Measurements from ENCODE around the gene FGF22.
"Not testable (repeated sequence)": the region's sequence is repeated elsewhere in the genome, so short reads cannot be mapped to it uniquely, and the experiment has no call there.

The FGF22 gene

GRCh38 chr19:662207-662961 is 22.7 kb downstream of the FGF22 start:
- no peaks in the 10 kb centered on the region for H3K27me3 Mint-ChIP-seq (ENCODE audit: low read depth)
- H3K4me1 Mint-ChIP-seq, result peaks cover 28% of the 10 kb centered on the region
- peak overlapping the region in 2 of 3 experiments; percentile 54 to 65 for H3K27ac Mint-ChIP-seq
- no peaks in the 10 kb centered on the region for H3K9me3 Mint-ChIP-seq
- no peaks in the 10 kb centered on the region for H3K36me3 Mint-ChIP-seq (ENCODE audit: low read depth)
- TF ChIP-seq, protein P1, sequence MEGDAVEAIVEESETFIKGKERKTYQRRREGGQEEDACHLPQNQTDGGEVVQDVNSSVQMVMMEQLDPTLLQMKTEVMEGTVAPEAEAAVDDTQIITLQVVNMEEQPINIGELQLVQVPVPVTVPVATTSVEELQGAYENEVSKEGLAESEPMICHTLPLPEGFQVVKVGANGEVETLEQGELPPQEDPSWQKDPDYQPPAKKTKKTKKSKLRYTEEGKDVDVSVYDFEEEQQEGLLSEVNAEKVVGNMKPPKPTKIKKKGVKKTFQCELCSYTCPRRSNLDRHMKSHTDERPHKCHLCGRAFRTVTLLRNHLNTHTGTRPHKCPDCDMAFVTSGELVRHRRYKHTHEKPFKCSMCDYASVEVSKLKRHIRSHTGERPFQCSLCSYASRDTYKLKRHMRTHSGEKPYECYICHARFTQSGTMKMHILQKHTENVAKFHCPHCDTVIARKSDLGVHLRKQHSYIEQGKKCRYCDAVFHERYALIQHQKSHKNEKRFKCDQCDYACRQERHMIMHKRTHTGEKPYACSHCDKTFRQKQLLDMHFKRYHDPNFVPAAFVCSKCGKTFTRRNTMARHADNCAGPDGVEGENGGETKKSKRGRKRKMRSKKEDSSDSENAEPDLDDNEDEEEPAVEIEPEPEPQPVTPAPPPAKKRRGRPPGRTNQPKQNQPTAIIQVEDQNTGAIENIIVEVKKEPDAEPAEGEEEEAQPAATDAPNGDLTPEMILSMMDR (IDR thresholded peaks at IDR 0.05; ENCODE audit: unreplicated experiment in 3 of 3), result no peak
- H3K4me3 Mint-ChIP-seq, result peak overlapping the region; percentile 82 to 83 (median 83)

GRCh38 chr19:662962-663681 is 23.4 kb downstream of the FGF22 start, which contains the start of gene RNF126:
RNF126 (minus strand) TSS chr19:663214; CDS start chr19:663121, 93 bp downstream.
- no peaks in the 10 kb centered on the region for H3K36me3 Mint-ChIP-seq (ENCODE audit: low read depth)
- no peaks in the 10 kb centered on the region for H3K27me3 Mint-ChIP-seq (ENCODE audit: low read depth)
- no peaks in the 10 kb centered on the region for H3K9me3 Mint-ChIP-seq
- TF ChIP-seq, protein P1 (IDR thresholded peaks at IDR 0.05; ENCODE audit: unreplicated experiment in 3 of 3), result no peak
- H3K27ac Mint-ChIP-seq, result peak within 1 kb of the TSS; percentile 54 to 88 (median 63)
- peaks cover 28% of the 10 kb centered on the region for H3K4me1 Mint-ChIP-seq
- peak within 1 kb of the TSS; percentile 83 to 88 (median 86) for H3K4me3 Mint-ChIP-seq

DNA sequence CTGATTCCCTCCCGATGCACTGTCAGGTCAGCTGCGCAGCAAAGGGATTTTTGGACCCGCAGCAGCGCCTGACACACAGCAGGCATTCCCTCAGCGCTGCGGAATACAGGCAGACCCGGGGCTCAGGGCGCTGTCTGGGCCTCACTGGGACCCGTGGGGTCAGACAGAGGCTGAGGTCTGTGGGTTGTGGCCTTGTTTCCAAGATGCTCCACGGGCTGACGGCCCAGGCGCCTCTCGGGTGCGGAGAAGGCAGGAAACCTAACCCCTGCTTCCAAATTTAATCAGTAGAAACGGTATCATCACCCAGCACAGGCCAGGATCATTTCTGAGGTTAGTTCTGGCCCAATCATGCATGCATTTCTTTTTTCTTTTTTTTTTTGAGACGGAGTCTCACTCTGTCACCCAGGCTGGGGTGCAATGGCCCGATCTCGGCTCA is 24.0 kb downstream of the FGF22 start:
- Mint-ChIP-seq H3K9me3 (no peaks in the 10 kb centered on the region), H3K4me1 (peaks cover 28% of the 10 kb centered on the region), H3K36me3 (ENCODE audit: low read depth) (no peaks in the 10 kb centered on the region), H3K27me3 (ENCODE audit: low read depth) (no peaks in the 10 kb centered on the region), H3K4me3 (peak overlapping the region; percentile 83 to 88 (median 86)), H3K27ac (peak overlapping the region; percentile 52 to 88 (median 63))
- TF ChIP-seq, protein P1 (IDR thresholded peaks at IDR 0.05; ENCODE audit: unreplicated experiment in 3 of 3), result no peak

GRCh38 chr19:664913-665443 is 25.3 kb downstream of the FGF22 start:
- H3K4me1 Mint-ChIP-seq, result peaks cover 23% of the 10 kb centered on the region
- H3K9me3 Mint-ChIP-seq, result peaks cover 5% of the 10 kb centered on the region
- no peaks in the 10 kb centered on the region for H3K36me3 Mint-ChIP-seq (ENCODE audit: low read depth)
- TF ChIP-seq, protein P1 (IDR thresholded peaks at IDR 0.05; ENCODE audit: unreplicated experiment in 3 of 3), result peak; percentile 93 to 94 (median 94)
- H3K27me3 Mint-ChIP-seq (ENCODE audit: low read depth), result peaks cover 4% of the 10 kb centered on the region
- H3K27ac Mint-ChIP-seq, result peak overlapping the region; percentile 76 to 93 (median 88)
- peak overlapping the region; percentile 83 to 88 (median 86) for H3K4me3 Mint-ChIP-seq

- not testable (repeated sequence) for H3K36me3 Mint-ChIP-seq (ENCODE audit: low read depth); H3K27me3 Mint-ChIP-seq (ENCODE audit: low read depth); H3K4me3 Mint-ChIP-seq; H3K27ac Mint-ChIP-seq; H3K9me3 Mint-ChIP-seq; H3K4me1 Mint-ChIP-seq
These were observed 27.4 kb downstream of the FGF22 start for GRCh38 chr19:666985-667573.

- not testable (repeated sequence) for H3K4me1 Mint-ChIP-seq; H3K4me3 Mint-ChIP-seq; H3K27me3 Mint-ChIP-seq (ENCODE audit: low read depth); H3K36me3 Mint-ChIP-seq (ENCODE audit: low read depth); H3K9me3 Mint-ChIP-seq; H3K27ac Mint-ChIP-seq
These were observed 29.2 kb downstream of the FGF22 start for GRCh38 chr19:668675-669434.
